NCI-H1417 (cell line): ENCODE data around the gene TUBB4B.

ENCODE experiments used
- DNase-seq, 3 experiments: peaks; one replicate each; lab custom pipeline; 2025; lab: John Stamatoyannopoulos, UW

The TUBB4B gene

DNA sequence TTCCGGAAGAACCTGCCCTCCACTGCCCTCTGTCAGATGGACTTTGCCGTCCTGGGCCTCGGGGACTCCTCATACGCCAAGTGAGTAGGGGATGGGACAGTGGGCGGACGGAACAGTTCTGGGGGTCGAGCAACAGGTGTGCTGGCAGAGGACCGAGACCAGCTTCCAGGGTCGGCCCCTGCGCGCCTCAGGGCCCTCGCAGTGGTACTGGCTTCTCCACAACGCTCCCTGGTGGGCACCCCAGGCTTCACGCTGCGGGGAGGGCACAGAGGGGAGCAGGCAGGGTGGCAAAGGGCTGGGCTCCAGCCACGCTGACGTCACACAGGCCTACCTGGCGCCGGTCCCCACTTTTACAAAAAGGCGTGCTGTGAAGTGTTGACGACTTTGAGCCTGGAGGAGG, 28.6 kb upstream of the TUBB4B start:
- no peak for DNase-seq

DNA sequence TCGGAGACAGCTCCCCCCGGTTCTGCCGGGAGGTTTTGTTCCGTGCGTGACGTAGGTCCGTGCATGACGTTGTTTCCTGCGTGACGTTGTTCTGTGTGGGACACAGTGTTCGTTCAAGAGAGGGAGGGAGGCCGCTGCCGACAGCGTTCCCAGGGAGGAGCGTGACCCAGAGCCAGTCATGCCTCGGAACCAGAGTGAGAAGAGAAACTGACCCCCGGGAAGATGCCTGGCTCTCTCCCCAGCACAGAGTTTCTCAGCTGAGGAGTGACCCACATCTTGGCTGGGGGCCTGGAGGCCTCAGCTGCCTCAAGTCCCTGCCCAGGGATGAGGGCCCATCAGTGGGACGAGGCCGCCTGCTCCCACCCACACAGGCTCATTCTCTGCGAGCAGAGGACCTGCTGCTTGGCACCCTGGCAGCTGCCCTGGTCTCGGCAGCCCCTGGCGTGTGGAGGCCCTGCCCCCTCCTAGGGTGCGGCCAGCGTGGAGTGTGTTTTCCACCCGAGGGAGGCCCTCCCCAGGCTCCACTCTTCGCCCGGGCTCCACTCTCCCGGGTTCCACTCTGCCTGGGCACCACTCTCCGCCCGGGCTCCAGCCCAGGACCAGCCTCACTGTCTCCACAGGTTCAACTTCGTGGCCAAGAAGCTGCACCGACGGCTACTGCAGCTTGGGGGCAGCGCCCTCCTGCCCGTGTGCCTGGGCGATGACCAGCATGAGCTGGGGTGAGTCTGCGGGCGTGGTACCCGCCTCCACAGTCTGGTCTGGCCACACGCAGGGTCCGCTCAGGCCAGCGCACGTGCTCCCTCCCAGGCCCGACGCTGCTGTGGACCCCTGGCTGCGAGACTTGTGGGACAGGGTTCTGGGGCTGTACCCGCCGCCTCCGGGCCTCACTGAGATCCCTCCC, 27.7 kb upstream of the TUBB4B start:
- no peak for DNase-seq

DNA sequence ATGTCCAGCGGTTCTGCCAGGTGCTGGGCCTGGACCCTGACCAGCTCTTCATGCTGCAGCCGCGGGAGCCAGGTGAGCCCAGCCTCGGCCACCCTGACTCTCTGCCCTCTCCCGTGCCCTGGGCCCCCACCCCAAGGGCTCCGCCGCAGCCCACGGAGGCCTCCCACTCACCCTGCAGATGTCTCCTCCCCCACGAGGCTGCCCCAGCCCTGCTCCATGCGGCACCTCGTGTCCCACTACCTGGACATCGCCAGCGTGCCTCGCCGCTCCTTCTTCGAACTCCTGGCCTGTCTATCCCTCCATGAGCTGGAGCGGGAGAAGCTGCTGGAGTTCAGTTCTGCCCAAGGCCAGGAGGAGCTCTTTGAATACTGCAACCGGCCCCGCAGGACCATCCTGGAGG, 26.5 kb upstream of the TUBB4B start:
- DNase-seq: no peak

DNA sequence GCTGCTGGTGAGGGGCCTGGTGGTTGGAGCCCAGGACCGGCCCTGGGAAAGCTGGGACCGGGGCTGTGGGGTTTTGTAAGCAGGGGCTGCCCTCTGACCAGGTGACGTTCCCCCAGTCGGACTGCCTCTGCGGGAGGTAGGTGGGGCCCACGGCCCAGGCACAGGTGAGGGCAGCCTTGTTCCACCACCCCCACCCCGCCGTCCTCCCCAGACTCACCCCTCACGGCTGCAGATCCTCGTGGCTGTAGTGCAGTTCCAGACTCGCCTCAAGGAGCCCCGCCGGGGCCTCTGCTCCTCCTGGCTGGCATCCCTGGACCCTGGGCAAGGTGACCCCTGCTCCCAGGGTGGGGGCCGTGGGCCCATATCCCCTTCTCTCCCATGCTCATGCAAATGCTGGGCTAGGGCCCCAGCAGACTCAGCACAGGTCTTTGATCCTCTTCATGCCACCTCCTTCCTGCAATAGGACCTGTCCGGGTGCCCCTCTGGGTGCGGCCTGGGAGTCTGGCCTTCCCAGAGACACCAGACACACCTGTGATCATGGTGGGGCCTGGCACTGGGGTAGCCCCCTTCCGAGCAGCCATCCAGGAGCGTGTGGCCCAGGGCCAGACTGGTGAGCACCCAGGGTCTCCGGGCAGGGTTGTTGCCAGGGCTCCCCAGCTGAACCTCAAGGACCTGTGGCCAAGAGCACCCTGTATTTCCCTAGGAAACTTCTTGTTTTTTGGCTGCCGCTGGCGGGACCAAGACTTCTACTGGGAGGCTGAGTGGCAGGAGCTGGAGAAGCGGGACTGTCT, 25.7 kb upstream of the TUBB4B start:
- DNase-seq: no peak

DNA sequence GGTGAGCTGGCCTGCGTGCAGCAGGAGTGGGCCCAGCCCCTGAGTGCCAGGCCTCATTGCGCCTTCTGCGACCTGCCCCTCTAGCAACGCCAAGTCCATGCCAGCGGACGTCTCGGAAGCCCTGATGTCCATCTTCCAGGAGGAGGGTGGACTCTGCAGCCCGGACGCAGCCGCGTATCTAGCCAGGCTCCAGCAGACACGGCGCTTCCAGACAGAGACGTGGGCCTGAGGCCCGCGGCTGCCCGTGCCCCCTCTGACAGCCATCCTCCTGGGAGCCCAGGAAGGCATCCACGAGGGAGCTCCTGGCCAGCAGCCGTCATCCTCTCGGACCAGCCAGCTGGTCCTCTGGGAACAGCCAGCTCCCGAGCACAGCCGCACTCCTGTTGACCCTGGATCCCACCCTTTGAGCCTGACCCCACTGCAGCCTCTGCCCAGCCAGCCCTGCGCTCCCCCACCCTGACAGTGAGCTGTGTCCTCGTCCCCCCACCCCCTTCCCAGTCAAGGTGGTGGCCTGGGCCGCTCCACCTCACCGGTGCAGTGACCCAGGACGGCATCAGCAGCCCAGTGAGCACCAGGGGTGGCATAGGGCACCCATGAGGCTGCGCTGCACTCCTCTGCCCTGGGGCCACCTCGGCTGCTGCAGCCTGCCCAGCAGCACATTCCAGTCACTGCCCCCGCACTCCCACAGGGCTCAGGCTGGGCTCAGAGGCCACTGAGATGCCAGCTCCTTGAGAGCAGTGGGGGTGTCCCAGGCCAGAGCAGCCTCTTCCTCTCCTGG, 24.7 kb upstream of the TUBB4B start:
- DNase-seq: no peak

DNA sequence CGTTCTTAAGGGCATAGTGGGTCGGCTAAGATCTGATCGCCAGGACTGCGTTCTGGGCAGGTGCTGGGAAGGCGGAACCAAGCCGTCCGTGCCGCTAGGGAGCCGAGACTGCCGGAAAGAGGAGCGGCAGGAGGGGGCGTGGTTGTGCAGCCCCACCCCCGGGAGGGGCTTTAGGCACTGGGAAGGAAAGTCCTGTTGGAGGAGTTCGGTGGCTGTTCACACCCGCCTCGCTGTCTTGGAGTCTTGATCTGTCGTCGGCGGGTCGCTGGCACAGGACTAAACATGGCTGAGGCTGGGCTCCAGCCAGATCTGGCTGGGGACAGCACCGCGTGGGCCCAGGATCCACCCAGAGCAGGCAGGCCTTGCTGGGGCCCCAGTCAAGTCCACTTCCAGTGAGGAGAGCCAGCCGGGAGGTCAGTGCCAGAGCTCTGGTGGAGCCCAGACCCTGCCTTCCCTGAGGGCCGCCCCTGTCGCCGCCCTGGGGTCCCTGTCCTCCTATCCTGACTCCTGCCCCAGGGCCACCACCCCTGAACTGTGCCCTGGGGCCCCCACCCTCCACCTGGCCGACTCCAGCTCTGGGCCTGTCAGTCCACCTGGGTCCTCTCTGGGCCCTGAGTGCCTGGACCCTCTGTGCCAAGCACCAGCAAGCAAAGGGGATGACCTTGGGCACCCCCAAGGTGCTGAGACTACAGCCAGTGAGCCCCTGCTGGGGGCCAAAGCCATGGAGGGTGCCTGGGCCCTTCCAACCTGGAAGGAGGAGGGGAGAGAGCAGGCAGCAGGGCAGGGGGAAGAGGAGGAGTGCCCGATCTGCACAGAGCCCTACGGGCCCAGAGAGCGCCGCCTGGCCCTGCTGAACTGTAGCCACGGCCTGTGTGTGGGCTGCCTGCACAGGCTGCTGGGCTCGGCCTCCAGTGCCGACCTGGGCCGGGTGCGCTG, 23.5 kb upstream of the TUBB4B start:
- peak in 1 of 3 experiments; percentile 41 for DNase-seq

DNA sequence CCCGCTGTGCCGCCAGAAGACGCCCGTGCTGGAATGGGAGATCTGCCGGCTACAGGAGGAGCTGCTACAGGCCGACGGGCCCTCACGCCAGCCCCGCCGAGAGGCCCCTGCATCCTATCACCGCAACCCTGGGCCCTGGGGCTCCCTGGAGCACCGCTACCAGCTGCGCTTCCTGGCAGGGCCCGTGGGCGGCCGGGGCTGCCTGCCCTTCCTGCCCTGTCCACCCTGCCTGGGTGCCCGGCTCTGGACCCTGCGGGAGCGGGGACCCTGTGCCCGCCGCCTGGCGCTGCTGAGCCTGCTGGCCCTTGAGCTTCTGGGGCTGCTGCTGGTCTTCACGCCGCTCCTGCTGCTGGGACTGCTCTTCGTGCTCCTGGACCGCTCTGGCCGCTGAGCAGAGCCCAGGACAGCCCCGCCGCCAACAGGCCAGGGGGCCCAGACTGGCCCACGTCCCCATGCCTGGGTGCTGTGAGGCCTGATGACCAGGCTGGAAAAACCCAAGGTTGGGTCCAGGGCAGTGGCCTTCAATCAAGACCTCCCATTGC, 22.8 kb upstream of the TUBB4B start:
- DNase-seq: no peak

DNA sequence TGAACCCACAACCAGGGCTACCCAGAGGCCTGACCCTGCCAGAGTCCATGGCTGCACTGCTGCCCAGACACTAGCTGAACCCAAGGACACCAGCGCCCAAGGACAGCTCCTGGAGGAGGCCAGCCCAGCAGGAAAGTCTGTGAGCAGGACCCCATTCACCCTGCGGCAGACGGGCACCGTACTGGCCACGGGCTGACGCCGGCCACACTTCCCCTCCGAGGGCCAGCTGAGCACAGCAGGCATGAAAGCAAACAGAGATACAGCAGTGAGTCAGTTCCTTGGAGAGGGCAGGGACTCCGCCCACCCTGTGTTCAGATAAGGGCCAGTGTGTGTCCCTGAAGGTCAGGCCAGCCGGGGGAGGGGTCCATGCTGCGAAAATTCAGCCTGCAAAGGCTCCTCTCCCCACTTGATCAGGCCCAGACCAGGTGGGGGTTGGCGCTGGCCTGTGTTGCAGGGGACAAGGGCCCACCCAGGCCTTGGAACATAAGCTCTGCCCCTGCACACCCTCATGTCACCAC, 22.3 kb upstream of the TUBB4B start:
- no peak for DNase-seq

DNA sequence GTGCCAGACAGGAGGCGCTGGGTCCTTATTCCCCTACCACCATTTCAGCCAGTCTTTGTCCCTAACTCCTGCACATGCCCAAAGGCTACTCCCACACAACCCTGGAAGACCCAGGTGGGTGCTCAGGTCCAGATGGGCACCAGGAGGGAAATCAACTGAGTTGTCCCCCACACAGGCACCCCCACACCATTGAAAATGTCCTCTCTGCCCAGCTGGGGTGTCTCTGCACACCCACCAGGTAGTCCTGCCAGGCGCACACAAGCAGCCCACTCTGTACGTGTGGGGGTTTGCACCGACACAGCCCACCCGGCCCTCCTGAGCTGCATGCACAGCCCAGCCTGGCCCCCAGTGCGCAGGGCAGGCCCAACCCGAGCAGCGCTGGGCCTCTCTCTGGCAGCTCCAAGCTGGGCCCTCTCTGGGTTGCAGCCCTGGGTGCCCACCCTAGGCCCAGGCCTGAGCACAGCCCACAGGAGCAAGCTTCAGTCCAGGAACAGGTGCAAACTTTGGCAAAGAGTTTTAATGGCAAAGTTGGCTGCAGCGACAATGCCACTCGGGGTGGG, 21.2 kb upstream of the TUBB4B start:
- no peak for DNase-seq

DNA sequence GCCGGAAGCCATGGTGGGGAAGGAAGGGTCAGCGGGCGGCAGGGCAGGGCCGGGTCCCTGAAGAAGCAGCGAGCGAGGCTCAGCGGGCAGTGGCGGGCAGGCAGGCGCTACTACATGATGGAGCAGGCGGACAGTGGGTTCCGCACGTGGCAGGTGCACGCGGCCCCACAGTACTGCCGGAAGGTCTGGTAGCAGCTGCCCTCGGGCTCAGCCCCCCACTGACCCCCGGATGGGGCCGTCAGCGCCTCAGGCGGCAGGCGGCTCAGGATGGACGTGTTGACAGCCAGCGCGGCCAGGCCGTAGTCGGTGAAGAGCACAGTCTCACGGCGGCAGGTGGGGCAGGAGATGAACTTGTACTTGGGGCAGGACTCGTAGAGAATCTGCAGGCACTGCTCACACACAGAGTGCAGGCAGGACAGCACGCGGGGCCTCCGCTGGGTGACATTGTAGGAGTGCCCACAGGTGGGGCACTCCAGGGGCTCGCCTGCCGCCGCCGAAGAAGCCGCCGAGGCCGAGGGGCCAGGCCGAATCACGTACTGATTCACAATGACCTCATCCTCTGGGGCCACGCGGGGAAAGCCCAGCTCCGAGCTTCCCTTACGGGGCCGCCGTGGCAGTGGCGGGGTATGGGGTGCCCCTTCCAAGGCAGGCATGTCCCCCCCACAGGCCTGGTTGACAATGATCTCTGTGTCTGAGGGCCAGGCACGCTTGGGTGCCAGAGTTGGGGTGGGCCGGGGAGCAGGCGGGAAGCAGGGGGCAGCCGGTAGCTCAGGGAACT, 20.6 kb upstream of the TUBB4B start:
- no peak for DNase-seq

DNA sequence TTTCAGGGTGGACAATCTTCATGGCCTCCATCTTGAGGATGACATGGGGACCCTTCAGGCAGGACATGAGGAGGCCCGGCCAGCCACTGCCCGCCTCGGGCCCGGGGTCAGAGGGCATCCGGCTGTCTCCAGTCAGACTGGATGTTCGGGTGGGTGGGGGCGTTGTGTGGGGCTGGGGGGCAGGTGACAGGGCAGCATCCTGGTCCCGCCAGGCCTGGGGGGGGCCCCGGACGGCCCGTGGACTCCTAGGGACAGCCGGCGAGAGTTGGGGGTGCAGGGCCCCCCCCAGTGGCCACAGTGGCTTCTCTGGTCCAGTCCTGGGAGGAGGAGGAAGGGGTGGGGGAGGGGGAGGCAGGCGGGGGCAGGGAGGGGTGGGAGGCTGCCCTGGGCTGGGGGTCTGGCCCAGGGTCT, 20.0 kb upstream of the TUBB4B start:
- no peak for DNase-seq

DNA sequence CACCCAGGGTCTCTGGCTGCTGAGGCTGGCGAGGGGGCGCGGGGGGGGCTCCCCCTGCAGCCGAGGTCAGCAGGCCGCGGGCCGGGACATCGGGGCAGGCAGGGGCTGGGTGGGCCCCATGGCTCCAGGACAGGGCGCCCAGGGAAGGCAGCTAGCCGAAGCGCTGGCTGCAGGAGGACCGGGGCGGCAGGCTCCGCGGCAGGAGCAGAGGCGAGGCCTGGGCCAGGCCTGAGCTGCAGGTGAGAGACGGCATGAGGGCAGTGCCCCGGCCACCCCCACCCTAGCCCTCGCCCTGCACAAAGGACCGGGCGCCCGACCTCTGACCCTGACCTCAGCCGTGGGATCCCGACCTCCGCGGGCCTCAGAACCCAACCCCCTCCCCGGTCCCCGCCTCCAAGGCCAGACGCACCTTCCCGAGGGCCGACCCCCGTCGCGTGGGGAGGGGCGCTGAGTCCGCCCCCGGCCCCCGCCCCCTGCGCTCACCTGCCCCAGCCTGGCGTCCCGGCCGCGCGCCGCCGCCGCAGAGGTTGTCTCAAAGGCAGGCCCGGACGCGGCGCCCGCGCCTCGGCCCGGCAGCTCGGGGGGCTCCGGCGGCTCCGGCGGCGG, 19.5 kb upstream of the TUBB4B start:
- DNase-seq: peak in 2 of 3 experiments; percentile 55 to 60

DNA sequence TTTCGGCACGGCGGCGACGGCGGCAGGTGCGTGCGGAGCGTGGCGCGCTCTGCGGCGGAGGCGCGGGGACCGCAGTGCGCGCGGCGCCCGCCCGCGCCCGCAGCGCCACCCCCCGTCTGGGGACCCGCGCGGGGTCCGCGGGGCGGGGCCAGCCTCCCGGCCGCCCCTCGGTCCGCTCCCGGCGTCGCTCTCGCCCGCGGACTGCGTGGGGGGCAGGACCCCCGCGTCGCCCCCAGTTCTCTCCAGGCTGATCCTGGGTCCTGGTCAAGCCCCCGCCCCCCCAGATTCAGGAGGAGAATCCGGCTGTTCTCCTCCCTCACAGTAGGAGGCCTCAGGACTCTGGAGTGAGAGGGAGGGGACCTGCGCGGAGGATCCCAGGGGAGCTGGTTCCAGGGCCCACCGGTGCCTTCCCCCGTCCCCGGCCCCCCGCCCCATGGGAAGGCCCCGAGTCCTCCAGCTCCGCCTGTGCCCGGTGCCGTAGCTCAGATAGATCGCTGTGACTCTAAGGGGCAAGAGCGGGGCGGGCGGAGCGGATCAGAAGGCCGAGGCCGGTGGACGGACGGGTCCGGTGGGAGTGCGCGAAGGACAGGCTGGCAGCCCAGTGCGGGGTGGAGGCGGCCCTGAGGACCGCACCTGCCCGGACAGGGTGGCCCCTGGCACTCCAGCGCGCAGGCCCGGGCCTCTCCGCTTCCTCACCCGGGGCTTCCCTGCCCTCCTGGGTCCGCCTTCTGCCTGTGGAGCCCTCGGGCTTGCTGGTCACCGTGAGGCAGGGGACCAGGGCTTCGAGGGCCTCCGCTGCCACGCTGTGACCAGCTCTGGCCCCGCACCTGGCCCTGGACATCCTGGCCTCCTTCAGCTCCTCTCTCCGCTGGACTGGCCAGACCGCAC, 18.7 kb upstream of the TUBB4B start, which contains the start of gene RNF208:
TSS of gene RNF208 (minus strand) at position 51 of the 888 bp plus-strand sequence. CDS start 1,028 bp downstream, outside the sequence.
- peak; percentile 2 to 78 (median 72) for DNase-seq

DNA sequence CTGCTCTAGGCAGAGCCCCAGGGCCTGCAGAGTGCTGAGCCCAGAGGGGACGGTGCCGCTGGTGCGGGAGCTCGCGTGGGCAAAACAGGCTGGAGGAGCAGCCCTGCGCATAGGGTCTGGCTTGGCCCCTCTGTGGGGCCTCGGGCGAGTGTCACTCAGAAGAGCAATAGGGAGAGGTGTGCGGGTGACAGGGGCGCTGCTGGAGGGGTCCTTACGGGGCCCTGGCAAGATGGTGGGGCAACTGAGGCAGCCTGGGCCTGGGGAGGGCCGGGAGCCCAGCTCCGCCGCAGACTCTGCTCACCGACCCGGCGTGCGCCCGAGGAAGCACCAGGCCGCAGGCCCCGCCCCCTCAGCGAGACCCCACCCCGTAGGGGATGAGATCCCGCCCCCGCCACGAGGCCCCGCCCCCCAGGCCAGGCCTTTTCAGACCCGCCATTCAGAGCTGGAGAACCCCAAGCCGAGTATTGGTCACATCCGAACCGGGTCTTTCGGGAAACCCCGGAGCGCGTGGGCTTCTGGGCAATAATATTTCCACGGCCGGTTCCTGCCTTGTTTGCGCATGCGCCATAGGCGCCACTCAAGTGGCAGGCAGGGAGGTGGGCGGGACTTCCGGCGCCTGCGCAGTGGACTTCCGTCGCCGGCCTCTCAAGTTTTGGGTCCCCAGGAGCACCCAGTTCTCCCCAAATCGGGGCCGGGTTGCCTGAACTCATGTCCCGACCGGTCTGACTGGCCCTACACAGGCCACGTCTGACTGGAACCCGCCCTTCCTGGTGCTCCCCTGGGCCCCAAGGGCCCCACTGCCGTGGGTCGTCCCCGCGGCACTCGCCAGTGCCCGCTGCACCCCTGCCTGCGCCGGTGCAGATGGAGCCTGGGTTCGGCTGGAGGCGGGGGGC, 17.8 kb upstream of the TUBB4B start:
- DNase-seq: peak; percentile 93 to 99 (median 99)

DNA sequence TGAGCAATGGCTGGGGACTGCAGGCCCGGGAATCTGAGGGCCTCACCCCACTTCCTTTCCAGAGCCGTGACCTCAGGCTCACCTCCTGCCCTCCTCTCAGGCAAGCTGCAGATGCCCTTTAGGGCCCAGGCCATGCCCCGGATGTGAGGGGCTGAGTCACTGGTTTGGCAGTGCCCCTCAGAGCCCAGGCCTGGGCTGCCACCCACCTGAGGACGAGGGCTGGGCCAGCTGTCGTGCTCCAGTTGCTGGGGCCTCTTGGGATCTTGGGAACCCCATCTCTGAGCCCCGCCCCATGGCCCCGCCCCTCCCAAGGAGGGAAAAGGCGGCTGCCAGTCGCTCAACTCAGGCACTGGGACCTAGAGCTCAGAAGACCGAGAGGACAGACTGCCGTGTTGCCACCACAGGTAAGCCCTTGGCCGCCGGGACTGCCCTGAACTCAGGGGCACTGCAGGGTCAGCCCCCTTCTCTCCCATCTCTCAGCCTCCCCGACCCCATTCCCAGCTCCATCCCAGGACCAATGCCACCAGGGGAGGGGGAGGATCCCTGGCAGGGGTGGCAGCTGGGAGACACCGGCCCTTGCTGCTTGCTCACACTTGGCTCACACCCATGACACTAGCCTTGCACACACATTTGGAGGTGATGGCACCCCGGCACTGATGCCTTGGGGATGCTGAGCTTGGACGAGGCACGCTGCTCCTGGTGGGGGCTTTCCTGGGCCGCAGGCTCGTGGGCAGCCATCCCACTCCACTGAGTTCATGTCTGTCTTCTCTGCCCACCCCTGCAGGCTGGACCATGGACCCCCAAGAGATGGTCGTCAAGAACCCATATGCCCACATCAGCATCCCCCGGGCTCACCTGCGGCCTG, 16.0 kb upstream of the TUBB4B start, which contains the start of gene CYSRT1:
TSS of gene CYSRT1 (plus strand) at position 345 of the 865 bp plus-strand sequence. CDS start at position 793, 448 bp downstream.
- no peak for DNase-seq
